ENCODE measurements around the gene RNF166.

The RNF166 gene

DNA sequence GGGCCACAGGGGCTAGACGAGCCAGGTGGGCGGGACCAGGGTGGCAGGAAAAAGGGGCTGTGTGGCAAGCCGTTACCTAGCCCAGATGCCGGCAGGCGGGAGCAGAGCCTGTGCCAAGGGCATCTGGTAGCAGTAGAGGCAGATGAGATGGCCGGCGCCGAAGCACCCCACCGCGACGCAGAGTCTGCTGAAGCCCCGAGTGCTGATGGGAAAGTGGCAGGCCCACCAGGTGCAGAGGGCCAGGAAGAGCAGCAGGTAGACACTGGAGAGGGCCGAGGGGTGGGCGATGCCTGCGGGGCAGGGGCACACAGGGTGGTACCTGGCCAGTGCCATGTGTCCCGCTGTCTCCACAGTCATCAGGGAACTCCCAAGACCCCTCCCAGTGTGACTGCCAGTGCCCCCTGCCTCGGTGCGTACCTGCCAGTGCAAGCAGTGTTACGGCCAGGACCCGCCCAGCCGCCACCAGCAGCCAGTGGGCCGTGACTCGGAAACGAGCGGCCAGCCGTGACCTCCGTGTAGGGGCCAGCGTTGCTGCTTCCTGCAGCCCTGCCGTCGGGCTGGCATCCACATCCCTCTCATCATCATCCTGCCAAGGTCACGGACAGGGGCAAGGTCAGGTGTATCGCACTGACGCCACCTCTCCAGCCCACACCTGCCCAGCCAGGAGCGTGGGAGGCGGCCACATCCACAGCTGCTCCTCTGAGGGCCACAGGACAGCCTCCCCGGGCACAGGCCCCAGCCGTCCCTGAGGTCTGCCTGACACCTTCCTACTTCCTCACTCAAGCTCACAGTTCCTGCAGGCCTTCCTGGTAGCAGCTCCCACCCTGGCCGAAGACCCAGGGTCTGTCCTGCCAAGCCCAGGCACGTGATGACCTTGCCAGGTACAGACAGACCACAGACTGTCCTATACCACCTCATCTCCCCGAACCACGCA lies 32.2 kb upstream of the RNF166 start:
- DNase-seq = no peak

DNA sequence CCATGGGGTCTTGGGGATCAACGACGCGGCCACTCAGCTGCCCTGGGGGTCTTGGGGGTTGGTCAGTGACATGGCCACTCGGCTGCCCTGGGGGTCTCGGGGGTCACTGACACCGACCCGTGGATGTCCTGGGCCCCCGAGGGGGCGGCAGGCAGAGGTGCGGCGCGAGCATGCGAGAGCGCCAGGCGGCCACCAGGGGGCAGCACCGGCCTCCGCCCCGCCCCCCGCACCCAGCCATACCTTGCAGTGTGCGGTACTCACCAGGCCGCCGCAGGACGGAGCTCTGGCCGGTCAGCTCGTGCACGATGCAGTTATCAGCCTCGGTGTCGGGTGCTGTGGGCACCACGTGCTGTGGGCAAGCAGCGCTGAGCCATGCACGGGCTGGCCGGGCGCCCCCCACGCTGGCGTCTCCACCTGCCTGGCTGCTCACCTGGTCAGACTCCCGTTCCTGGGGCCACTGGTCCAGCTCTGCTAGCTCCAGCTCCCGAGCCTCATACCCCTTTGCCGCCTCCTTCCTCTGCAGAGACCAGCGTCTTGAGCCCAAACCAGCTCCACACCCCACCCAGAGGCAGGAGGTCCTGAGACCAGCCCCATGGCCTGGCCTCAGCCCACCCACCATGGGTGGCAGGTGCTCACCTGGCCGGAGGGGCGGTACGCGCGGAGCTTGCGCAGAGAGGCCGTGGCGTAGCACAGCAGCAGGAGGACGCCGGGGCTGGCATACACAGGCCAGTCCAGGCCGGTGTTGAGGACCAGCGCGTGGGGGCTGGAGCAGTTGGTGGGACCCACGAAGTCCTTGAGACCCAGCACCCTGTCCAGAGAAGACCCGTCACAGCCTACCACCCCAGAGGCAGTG lies 31.3 kb upstream of the RNF166 start:
- peak; percentile 53 for DNase-seq

DNA sequence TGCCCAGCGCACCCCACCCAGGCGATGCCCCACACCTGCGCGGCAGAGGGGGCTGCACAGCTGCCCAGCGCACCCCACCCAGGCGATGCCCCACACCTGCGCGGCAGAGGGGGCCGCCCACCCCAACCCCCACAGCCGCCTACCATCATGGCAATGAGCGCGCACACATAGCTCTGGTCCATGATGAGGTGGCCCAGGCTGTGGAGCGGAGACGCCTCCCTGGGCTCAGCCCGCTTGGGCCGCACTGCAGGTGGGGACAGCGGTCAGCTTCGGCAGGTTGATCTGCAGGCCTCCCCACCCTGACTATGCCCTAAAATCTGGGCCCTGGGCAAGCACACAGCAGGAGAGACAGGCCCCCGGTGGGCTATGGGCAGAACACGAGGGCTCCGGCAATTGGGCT lies 30.3 kb upstream of the RNF166 start:
- DNase-seq = no peak

DNA sequence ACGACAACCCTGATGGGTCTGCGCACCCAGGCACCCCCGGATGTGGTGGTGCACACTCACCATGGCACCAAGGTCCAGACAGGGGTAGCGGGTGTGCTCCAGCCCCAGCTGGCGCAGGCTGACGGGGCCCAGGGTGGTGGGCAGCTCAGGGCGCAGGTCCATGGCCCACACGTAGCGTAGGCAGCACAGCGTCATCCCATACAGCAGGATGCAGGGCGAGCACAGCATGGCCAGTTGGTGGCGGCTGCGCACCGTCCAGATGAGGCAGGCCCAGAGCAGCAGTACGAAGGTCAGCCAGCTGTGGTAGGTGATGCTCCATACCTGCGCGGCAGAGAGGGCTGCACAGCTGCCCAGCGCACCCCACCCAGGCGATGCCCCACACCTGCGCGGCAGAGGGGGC lies 29.9 kb upstream of the RNF166 start:
- no peak for DNase-seq

GRCh38 chr16:88735616-88736015 lies 29.4 kb upstream of the RNF166 start:
- no peak for DNase-seq

GRCh38 chr16:88735121-88735520 lies 28.9 kb upstream of the RNF166 start:
- no peak for DNase-seq

DNA sequence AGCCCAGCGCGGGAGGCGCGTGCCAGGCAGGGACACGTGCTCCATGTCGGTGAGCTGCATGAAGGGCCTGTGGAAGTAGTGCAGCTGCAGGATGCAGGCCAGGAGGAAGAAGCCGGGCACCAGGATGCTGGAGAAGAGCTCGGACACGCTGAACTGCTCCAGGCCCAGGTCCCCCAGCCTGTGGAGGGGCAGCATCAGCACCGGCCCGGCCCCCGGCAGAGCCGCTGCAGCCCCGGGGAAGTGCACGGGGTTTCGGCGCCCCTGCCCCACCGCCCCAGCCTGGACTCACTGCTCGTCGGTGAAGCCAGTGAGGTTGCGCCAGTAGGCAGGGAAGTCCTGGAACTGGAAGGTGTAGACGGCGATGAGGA lies 28.1 kb upstream of the RNF166 start:
- no peak for DNase-seq

DNA sequence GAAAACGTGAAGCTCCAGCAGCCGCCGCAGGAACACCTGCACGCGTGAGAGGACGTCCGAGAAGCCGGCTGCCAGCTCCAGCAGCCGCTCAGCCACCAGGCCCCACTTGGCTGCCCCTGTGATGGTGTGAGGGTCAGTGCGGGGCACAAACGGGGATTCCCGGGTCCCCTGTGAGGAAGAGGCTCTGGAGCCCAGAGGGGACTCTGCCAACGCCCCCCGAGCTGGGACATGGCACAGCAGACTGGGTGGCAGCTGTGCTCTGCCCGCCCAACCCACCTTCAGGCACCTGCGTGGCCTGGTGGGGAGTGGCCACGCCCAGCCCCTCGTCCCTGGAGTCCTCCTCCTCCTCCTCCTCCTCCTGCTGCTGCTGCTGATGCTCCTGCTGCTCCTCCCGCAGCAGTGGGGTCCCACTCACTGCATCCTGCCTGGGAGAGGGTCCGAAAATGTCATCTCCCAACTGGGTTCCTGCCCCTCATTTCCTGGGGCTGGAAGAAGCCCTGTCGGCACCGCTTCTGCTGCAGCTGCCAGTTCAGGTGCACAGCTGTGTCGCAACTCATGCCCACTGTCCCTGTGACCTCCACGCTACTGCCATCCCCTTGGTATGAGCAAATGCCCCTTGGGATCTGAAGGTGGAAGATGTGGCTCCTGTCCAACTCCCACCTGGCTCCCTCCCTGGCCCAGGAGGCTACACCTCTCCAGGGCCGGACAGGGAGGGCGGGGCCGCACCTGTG lies 27.6 kb upstream of the RNF166 start:
- DNase-seq = no peak

DNA sequence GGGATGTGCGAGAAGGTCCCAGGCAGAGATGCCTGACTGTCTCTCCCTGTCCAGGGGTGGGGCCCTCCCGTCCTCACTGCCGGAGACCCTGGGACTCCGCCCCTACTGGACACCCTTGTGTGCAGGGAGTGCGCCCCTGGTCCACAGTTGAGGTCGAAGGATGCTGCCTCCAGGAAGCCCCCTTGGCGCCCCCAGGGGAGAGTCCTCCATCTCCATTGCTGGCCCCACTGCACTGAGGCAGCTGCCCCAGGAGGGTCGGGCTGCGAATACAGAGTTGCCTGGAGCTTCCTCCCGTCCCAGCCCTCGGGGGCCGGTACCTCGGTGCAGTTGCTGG lies 26.7 kb upstream of the RNF166 start:
- no peak for DNase-seq

DNA sequence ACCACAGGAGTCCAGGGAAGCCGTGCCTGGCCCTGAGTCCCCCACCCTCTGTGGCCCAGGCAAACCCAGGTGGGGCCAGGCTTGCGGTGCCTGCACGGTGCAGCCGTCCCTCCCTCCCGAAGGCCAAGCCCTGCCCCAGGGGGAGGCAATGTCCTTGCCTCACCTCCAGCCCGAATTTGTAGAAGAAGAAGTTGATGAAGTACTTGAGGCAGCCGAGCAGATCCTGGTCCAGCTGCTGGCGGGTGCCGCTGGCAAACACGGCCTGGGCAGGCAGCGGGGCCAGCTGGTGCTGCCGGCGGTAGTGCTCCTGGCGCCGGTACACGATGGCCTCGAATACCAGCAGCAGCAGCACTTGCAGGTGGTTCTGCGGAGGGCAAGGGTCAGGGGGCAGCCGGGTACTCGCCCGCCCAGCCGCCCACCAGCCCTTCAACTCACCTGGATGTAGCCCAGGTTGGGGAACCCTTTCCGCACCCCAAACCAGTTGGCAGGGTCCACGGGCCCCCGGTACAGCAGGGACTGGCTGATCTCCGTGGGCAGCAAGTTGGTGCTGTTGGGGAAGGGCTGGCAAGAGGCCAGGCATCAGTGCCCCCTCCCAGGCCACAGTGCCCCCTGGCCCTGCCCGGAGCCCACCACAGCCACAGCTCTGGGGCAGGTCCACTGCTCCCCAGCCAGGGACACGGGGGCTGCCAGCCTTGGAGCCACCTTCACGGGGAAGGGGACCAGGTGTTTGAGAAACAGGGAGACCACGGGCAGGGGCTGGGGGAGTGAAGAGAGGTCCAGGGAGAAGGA lies 26.2 kb upstream of the RNF166 start:
- DNase-seq = no peak

DNA sequence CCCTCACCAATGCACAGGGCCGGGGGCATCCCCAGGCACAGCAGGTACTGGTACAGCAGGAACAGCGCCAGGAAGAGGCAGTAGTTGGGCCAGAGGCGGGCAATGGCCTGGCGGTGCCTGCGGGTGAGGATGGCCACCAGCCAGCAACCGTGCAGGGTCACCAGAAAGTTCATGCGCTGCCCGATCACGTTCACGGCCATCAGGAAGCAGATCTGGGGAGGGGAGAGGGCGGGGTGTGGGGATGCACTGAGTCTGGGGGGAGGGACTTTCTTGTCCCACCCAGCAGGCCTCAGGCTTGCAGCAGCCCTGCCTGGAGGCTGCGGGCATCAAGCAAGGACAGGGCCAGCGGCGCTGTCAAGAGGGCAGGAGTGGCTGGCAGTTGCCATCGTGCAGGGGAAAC lies 25.5 kb upstream of the RNF166 start:
- DNase-seq = peak; percentile 16

- no peak for DNase-seq
Observed at GRCh38 chr16:88730632-88731607, 24.7 kb upstream of the RNF166 start.

- DNase-seq = no peak
Observed at GRCh38 chr16:88727871-88728270, 21.7 kb upstream of the RNF166 start.

GRCh38 chr16:88726981-88727380 lies 20.8 kb upstream of the RNF166 start:
- no peak for DNase-seq

GRCh38 chr16:88726408-88726749 lies 20.2 kb upstream of the RNF166 start:
- DNase-seq = no peak

DNA sequence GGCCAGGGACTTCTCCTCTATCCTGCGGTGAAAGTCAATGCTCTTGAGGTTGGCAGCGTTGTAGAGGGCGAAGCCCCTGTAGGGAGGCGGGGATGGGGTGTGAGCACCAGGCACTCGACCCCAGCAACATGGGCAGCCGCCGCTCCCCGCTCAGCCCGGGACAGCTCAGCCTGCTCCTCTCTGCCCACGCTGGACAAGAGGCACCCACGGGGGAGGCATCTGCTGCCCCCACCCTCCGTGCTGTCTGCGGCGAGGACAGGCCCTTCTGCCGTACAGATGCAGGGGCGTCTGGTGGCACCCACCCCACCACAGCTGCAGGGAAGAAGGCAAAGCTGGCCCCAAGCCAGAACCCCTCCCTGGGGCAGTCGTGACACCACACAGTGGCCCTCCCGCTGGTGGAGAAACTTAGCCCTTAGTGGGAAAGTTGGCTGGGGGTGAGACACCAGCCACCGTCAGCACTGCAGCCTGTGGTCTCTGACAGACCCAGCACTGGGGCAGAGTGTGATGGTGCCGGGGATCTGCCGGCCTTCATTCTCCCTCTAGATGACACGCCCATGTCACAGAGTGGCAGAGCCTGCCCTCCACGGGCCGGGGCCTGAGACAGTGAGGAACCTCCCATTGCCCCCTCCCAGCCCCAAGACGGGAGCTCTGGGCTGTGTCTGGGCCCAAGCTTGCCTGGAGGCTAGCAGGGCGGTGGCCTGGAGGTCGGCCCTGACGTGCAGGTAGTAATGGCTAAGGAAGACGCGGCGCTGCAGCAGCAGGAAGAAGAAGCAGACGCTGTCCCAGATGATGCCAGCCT lies 19.6 kb upstream of the RNF166 start:
- DNase-seq = no peak

GRCh38 chr16:88724855-88725555 lies 18.8 kb upstream of the RNF166 start:
- no peak for DNase-seq

DNA sequence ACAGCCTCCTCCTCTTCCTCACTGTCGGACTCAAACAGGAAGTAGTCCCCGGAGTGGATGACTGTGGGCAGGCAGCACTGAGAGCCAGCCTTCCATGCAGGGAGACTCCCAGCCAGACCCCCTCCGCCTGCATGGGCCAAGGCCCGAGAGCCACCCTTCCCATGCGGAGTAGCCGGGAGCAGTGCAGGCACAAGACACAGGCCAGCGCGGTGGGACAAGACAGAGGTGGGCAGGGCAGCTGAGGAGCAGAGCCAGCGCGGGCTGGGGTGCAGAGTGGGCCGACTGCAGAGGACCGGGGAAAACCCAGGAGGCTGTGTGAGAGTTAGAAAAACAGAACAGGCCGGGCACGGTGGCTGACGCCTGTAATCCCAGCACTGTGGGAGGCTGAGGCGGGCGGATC lies 17.7 kb upstream of the RNF166 start:
- no peak for DNase-seq

GRCh38 chr16:88723507-88723887 lies 17.3 kb upstream of the RNF166 start:
- no peak for DNase-seq
